HG03469 (cell line): ENCODE data around the gene PAQR8.
A peak's percentile ranks its signal among the peaks of the same experiment; 100 is the strongest.
"Not testable (repeated sequence)": the region's sequence is repeated elsewhere in the genome, so short reads cannot be mapped to it uniquely, and the experiment has no call there.

Experiments used
- ATAC-seq: cut with Tn5 transposase; IDR thresholded peaks from one replicate; pipeline ENCODE4 v1.9.1; 2021; ENCODE audit warnings: mild to moderate bottlenecking, moderate library complexity, moderate number of reproducible peaks; ENCODE audit not compliant: unreplicated experiment

The PAQR8 gene

GRCh38 chr6:52405243-52405642, 43.3 kb downstream of the PAQR8 start:
- no peak for ATAC-seq

GRCh38 chr6:52407467-52407866, 45.5 kb downstream of the PAQR8 start:
- no peak for ATAC-seq

GRCh38 chr6:52409499-52409898, 47.5 kb downstream of the PAQR8 start:
- no peak for ATAC-seq

DNA sequence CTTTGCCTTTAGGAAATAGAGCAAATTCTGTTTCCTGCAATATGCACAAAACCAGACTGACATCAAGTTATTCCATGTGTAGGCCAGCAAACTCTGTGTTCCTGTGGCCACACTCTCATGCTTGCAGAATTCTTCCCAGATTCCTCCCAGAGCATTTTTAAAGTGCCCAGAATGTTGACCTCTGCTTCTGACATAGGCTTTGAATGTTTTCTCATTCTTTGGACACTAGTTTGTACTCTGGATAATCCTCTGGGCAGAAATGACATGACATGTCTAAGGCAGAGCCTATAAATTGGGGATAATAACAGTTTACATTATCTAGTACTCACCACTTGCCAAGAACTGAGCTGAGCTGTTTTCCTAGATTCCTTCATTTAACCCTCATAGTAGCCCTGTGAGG, 49.0 kb downstream of the PAQR8 start:
- ATAC-seq: no peak

DNA sequence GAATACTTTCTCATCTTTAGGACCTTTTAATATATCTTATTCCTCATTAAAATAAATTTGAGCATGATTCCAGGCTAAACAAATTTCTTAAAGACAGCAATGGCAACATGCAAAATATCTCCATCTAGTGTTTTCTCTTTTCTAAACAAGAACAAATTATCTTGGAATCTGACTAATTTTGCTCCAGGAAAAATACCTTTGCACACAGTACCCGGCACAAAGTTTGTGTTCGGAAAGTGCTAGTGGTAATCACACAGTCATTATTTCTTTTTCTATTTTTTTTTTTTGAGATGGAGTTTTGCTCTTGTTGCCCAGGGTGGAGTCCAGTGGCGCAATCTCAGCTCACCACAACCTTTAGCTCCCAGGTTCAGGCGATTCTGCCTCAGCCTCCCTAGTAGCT, 50.0 kb downstream of the PAQR8 start:
- ATAC-seq: no peak

DNA sequence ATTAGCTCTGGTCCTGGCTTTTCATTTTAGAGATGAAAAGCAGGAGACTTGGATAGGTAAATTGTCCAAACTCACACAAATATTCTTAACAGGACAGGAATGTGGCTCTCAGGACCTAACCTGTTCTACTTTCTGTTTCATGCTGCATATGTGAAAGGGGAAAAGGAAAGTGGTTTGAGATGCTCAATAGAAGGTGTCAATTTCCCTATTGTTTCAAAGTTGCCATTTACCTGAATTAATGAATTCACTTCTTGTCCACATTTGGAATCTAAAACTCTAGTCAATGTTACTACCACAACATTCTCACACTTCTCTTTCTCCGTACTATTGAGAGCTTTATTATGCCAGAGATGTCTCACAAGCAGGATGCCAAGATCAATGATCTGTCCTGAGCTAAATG, 53.4 kb downstream of the PAQR8 start:
- no peak for ATAC-seq

DNA sequence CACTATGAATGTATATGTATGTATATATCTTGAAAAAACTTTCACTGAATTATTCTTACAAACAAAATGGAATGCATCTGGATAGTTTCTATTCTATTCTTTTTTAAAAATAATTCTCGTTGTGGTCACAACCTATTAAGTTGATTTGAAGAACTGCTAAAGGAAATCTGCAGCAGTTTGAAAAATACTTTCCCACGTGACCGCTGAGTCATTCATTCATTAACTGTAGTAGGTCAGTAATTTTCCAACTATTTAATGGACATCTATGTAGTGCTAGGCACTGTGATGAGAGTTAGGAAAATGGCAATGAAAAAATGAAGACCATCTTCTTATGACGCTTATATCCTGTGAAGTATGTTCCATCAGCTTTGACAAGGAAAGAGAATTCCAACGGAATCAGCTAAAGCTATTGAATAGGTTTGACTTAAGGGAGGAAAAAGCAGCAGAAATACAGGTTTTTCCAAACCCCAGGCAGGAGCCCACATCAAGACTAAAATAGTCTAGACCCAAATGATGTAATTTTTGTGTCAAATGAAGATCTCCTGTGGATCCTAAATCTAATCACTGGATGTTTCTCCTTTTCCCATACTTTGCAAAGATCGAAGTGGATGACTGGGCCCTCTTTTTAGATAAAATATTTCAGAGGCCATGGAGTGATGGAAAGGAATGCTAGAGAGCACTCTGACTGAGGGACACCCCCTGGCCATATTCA, 54.1 kb downstream of the PAQR8 start:
- no peak for ATAC-seq

DNA sequence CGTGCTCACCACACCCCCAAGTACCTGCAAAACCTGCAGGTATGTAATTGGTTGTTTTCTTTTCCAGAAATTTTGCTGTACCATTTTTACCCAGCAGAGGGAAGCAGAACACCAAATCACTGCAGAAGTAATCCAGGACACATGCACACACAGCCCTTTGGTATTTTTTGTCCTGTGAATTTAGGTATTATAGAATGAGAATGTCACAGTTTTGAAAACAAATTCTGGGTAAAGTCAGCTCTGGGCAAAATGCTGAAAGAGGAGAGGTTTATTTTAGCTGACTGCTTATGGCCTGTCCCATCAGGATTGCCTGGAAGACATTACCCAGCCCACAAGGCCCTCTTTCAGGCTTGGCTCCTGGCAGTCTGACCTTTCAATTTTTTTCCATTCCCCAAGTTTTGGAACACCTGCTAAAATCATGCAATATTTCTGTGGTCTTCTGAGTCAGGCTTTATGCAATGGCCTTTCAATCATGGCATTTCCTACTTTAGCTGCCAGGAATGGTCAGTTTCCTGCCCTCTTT, 54.7 kb downstream of the PAQR8 start:
- no peak for ATAC-seq

GRCh38 chr6:52417675-52418111, 55.7 kb downstream of the PAQR8 start:
- ATAC-seq: no peak

DNA sequence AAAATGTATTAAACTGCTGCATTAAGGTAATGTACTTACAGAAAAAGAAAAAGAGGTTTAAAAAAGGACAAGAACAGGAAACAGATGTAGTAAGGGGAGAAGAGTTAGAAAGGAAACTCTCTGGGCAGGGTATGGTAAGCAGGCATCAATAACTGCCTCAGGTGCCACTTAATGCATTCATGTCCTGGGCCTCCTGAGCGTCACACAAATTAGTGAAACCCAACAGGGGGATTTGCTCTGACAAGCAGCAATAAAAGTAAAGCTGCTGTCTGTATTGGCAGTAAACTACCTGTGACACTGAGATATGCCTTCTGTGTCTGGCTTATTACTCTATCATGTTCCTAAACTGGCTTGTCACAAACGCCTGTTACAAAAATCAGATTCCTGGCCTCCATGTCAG, 56.7 kb downstream of the PAQR8 start:
- no peak for ATAC-seq

DNA sequence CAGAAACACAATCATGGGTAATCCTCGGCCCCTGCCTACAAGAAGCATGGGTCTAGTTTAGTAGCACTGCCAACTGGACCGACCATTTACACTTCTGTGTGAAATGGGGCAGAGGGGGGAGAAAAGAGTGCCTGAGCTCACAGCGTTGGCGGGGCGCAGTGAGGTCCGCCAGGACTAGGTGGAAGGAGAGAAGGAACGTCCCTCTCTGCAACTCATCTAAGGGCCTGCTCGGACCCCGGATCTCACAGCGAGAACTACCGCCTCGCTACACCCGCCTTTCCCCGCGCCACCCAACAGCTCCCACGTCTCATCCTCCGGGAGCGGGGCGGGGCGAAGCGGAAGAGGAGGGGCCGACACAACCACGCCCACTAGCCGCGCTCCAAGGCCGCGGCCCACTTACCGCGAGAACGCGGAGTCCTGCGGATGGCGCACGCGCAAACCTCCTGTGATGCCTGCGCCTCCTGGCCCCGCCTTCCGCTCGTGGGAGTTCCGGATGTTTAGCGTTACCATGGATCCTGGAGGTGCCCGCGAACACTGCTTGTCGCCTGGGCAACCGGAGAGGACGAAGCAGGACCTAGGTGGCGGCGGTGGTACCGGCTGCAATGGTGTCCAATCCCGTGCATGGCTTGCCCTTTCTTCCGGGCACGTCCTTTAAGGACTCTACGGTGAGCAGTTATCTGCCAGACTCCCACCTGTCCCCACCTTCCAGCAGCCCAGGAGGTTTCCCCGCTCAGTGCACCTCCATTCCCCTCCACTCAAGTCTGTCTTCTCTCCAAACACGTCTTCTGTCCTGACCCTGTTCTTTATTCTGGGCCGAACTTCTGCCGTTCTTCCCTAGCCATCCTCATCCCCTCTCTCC, 58.1 kb downstream of the PAQR8 start, which contains the start of gene EFHC1:
TSS of gene EFHC1 (plus strand) at position 534 of the 859 bp plus-strand sequence. CDS start at position 603, 69 bp downstream.
- ATAC-seq: peak; percentile 92

DNA sequence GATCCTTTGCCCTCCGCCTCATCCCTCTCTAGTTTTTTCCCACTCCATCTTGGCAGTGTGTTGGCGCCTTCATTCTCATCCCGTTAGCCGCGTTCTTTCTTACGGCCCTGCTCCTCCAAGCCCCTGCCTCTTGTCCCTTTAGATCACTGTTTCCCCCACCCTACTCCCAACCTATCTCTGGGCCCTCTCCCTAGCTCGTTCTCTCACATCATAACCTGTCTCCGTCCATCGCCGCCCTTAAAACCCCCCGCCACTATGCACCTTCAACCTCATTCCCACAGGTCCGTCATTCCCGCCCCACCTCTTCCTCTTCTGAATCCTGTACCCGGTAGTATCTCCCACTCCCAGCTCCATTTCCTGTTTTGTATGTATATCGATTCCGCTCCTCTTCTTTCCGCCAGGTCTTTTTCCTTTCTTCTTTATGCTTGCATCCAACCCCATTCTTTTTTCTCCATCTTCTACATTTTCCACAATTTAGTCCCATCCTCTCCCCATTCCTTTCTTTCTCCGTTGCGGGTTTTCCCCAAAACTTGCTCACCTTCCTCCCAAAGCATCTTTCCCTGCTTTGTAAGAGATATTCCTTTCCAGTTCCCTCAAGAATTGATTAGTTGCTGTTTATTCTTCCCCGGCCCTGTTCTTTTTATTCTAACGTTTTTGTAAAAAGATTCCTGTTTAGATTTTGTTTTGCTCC, 58.9 kb downstream of the PAQR8 start:
- no peak for ATAC-seq

- ATAC-seq: no peak
Measured at GRCh38 chr6:52422156-52422555, 60.2 kb downstream of the PAQR8 start.

DNA sequence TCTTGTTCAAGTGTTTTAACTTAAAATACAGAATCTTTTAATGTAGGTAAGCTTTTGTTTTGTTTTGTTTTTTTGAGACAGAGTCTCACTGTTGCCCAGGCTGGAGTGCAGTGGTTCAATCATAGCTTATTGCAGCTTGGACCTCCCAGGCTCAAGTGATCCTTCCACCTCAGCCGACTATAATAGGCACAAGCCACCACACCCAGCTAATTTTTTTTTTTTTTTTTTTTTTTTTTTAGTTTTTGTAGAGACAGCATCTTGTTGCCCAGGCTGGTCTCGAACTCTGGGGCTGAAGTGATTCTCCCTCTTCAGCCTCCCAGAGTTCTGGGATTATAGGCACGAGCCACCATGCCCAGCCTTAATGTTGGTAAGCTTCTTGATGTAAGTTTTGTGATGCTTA, 61.5 kb downstream of the PAQR8 start:
- ATAC-seq: no peak

GRCh38 chr6:52423971-52424381, 62.0 kb downstream of the PAQR8 start:
- no peak for ATAC-seq

DNA sequence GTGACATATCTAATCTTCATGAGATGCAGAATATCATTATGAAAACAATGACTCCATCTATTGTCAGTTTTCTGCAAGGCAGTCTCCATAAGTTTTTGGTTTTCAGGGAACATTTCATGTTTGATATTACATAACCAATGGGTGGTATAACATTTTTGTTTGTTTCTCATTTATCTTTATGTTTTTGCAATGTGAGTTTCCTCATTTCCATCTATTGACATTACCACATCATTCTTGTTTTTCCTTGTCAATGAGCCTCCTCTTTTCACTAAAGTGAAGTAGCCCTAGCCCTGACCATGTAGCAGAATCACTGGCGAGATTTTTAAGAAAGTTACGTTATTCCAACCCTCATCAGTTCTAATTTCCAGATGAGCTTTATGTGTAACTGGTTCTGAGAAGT, 62.6 kb downstream of the PAQR8 start:
- no peak for ATAC-seq

DNA sequence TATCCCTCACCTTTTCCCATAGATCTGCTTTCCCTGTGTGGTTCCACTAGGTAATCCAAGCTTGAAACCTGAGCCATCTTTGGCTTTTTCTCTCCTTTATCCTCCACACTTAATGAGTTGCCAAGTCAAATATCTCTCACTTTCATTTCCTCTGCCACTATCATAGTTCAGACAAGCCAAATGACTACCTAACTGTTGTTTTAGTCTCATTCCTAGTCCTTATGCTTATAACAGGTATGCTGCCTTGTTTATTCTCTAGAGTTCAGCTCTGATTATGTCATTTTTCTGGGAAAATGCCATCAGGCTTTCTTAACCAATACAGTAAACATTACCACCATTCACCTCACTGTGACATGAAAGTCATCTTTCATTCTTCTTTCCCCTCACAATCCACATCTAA, 64.7 kb downstream of the PAQR8 start:
- ATAC-seq: no peak

- not testable (repeated sequence) for ATAC-seq
Measured at GRCh38 chr6:52433294-52433693, 71.3 kb downstream of the PAQR8 start.

DNA sequence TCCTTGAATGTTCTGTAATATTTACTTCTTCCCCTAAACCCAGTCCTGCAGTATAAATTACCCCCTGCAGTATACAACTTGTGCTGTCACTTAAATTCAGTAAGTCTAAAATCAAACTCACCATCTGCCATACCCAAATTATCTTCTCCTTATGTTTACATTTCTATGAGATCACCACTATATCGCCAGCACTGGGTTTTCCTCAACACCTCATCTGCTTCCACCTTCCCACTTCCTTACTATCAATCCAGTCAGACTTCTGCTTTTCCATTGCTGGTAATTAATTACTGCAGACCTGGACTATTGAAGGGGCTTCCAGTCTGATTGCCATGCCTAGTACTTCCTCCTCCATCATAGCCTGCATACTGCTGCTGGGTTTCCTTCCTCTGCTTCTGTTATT, 73.4 kb downstream of the PAQR8 start:
- ATAC-seq: no peak

DNA sequence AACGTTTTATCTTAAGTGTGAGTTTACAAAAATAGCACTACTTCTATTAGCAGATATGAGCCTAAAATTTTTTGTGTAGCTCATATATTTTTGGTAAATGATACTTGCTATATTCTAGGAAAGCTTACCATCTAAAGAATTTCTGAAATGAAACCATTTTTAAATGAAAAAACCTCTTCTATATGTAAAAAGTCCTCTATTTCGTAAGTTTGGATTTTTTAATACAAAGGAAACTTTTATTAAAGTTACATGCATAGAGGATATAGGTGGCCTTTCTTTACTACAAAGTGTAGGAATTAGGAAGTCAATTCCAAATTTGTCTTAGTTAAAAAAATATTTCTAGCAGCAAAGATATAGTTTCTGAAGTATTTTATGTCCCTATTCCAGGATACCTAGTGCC, 77.0 kb downstream of the PAQR8 start:
- ATAC-seq: no peak

DNA sequence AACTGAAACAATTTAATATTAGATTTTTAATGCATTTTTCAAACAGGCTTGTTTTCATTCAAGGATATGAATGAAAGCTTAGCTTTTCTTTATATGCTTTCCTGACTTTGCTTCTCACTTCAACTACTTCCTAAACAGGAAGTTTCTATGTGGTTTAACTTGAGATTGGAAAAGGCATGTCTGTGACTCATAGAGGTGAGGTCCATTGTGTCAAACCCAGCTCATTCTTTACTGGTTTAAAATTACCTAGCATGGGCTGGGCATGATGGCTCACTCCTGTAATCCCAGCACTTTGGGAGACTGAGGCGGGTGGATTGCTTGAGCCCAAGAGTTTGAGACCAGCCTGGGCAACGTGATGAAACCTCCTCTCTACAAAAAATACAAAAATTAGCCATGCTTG, 92.6 kb downstream of the PAQR8 start:
- ATAC-seq: no peak
